PFSK-1 (cell line): ENCODE results near the gene ARHGAP10.

Source experiments
- POLR2AphosphoS5 ChIP-seq: IDR thresholded peaks from 2 replicates; pipeline ENCODE4 v1.6.1; 2012; ENCODE audit warnings: low read depth, mild to moderate bottlenecking, control low read depth, low read length, moderate library complexity
- TAF1 ChIP-seq: IDR thresholded peaks from 2 replicates; pipeline ENCODE4 v1.6.1; 2012; ENCODE audit warnings: low read length, control low read depth, borderline replicate concordance; ENCODE audit not compliant: insufficient read depth

DNA sequence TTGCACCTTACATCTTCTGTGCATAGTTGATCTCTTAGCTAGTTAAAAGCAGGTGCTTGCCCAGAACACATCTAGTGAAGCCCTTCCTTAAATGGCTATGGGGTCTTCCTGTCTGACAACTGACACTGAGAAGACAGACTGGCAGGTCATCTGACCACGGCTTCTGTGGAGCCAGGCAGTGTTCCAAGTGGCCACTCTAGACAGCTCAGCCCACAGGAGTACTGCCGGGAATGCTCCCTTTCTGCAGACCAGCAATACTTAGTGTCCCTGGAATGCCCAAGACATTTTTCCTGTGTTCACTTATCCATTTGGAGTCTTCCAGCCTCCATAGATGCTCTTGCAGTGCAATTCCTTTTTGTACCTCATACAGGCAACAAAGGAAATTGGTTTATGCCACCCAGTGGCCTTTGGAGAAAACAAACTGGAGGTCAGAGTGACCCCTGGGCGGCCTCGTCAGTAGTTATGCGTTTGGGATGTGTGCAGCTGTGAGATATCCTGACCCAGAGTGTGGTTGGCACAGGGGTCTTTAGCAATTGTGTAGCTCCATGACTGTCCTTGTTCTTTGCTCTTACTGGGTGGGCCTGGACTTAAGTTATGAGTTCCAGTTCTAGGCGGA is 335.5 kb downstream of the ARHGAP10 start:
- no peak for TF ChIP-seq POLR2AphosphoS5
- TF ChIP-seq TAF1: no peak
